Renal pelvis (tissue), 12 donors: Measurements from ENCODE around the gene TRIM64C. TPM values are rescaled to one million over a fixed set of nuclear protein-coding genes. Genes with fewer than 3 reads are reported as not detected.
"Not testable (repeated sequence)": the region's sequence is repeated elsewhere in the genome, so short reads cannot be mapped to it uniquely, and the experiment has no call there.

ENCODE experiments used
- DNase-seq: peaks from one replicate; pipeline ENCODE4 v3.0.0-alpha.2; 2013
- long read RNA-seq, 16 experiments: transcript quantifications; one replicate each; lab custom pipeline, GENCODE V29; 2026
- polyA plus RNA-seq, 3 donors: library from polyadenylated mRNA; unstranded; fragments of 120-200 nt; gene quantifications; one replicate each; pipeline ENCODE4 v1.2.1, GENCODE V29; 2013; ENCODE audit not compliant: insufficient read length in 3 of 3

TRIM64C gene
- not detected for polyA plus RNA-seq
- long read RNA-seq, donor 1, result 0 reads
- long read RNA-seq, donor 2, result 0 reads
- long read RNA-seq, donor 3, result 0 reads
- long read RNA-seq, donor 4, result 0 reads
- long read RNA-seq, donor 5, result 0 reads
- long read RNA-seq, donor 6, result 0 reads
- long read RNA-seq, donor 7, result 0 reads
- long read RNA-seq, donor 8, result 0 reads
- long read RNA-seq, donor 9, result 0 reads
- long read RNA-seq, donor 10, result 0 reads
- long read RNA-seq, donor 11, result 0 reads
- long read RNA-seq, donor 12, result 0 reads
- long read RNA-seq, donor 13, result 0 reads
- long read RNA-seq, donor 14, result 0 reads
- long read RNA-seq, donor 15, result 0 reads
- long read RNA-seq, donor 16, result 0 reads

- DNase-seq, result not testable (repeated sequence)
Measured at GRCh38 chr11:49059012-49059411, at the start of gene TRIM64C. TSS of gene TRIM64C (minus strand) at chr11:49059112. CDS start at chr11:49059112, 0 bp downstream.

GRCh38 chr11:49102356-49102755 is 43.4 kb upstream of the TRIM64C start:
- DNase-seq, result not testable (repeated sequence)

- DNase-seq, result not testable (repeated sequence)
Measured at GRCh38 chr11:49069897-49070296, 11.0 kb upstream of the TRIM64C start.

- not testable (repeated sequence) for DNase-seq
Measured at GRCh38 chr11:49049821-49050220, 9.1 kb downstream of the TRIM64C start.

- not testable (repeated sequence) for DNase-seq
Measured at GRCh38 chr11:49048229-49048628, 10.7 kb downstream of the TRIM64C start.

GRCh38 chr11:49028523-49028922 is 30.4 kb downstream of the TRIM64C start, which contains the start of gene TRIM49B:
TSS of gene TRIM49B (plus strand) at chr11:49028823. CDS start at chr11:49031600, 2,777 bp downstream.
- DNase-seq, result not testable (repeated sequence)

Other genes starting within 250 kb of the TRIM64C start
- not detected for gene TRIM51G, start 75.2 kb downstream of the TRIM64C start, polyA plus RNA-seq
- not detected for gene TRIM49B, start 30.3 kb downstream of the TRIM64C start, polyA plus RNA-seq
- 10 to 100 TPM; 10.2 to 17.3 (median 16.9) TPM for gene FOLH1, start 149.5 kb upstream of the TRIM64C start, polyA plus RNA-seq